Left ventricle myocardium inferior (tissue), 1 donor: Measurements from ENCODE around the gene SORL1-AS1.

Experiments used
- DNase-seq: peaks from one replicate; pipeline ENCODE4 v3.0.0-alpha.2; 2020
- H3K27ac ChIP-seq: fragments of 200-600 bp; replicated peaks from 2 replicates; pipeline ENCODE4 v1.8.0; 2021
- H3K27me3 ChIP-seq: fragments of 200-600 bp; 2 replicates; pipeline ENCODE4 v1.8.0; 2021; ENCODE audit warnings: low read depth
- H3K36me3 ChIP-seq: fragments of 200-600 bp; 2 replicates; pipeline ENCODE4 v1.8.0; 2021
- H3K4me1 ChIP-seq: fragments of 200-600 bp; 2 replicates; pipeline ENCODE4 v1.8.0; 2021
- H3K4me3 ChIP-seq: fragments of 200-600 bp; 2 replicates; pipeline ENCODE4 v1.8.0; 2021; ENCODE audit warnings: mild to moderate bottlenecking, moderate library complexity
- H3K9me3 ChIP-seq: fragments of 200-600 bp; replicated peaks from 2 replicates; pipeline ENCODE4 v1.8.0; 2021
- intact Hi-C: fragments of 100-400 bp; cut with micrococcal nuclease; formaldehyde crosslinking; loops from one replicate; pipeline ENCODE4 v1.11.0; 2022
- TF ChIP-seq, protein P1 (sequence below): fragments of 200-600 bp; IDR thresholded peaks from 2 replicates; pipeline ENCODE4 v1.8.0; 2021; ENCODE audit warnings: antibody characterized with exemption, mild to moderate bottlenecking, borderline replicate concordance
- donor health status: DM: no; HTN: yes; CAD: no; lungs with severe emphysema.

The SORL1-AS1 gene

GRCh38 chr11:121494355-121495099, 41.8 kb upstream of the SORL1-AS1 start:
- H3K27ac ChIP-seq, result no peak overlapping the region
- H3K36me3 ChIP-seq, result no peaks in the 10 kb centered on the region
- intact Hi-C loops, result no loop called here
- no peaks in the 10 kb centered on the region for H3K27me3 ChIP-seq
- H3K9me3 ChIP-seq, result no peaks in the 10 kb centered on the region
- no peak overlapping the region for H3K4me3 ChIP-seq
- no peak for DNase-seq
- TF ChIP-seq, protein P1, sequence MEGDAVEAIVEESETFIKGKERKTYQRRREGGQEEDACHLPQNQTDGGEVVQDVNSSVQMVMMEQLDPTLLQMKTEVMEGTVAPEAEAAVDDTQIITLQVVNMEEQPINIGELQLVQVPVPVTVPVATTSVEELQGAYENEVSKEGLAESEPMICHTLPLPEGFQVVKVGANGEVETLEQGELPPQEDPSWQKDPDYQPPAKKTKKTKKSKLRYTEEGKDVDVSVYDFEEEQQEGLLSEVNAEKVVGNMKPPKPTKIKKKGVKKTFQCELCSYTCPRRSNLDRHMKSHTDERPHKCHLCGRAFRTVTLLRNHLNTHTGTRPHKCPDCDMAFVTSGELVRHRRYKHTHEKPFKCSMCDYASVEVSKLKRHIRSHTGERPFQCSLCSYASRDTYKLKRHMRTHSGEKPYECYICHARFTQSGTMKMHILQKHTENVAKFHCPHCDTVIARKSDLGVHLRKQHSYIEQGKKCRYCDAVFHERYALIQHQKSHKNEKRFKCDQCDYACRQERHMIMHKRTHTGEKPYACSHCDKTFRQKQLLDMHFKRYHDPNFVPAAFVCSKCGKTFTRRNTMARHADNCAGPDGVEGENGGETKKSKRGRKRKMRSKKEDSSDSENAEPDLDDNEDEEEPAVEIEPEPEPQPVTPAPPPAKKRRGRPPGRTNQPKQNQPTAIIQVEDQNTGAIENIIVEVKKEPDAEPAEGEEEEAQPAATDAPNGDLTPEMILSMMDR, result no peak
- H3K4me1 ChIP-seq, result no peaks in the 10 kb centered on the region

DNA sequence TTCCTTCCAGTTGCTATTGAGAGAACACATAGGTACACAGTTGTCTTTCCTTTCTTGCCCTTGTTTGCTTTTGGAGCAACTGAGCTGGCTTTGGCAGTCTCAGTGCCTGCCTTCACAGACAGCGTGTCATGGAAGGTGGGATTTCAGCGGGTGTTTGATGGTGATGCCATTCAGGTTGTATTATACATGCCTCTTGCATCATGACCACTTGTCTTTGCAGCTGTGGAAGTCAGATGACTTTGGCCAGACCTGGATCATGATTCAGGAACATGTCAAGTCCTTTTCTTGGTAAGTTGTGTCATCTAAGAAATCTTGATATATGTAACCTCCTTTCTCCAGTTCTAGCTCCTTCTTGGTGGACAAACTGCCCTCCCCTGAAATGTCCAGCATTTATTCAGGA, 37.1 kb upstream of the SORL1-AS1 start:
- TF ChIP-seq, protein P1, result no peak
- intact Hi-C loops, result no loop called here
- no peaks in the 10 kb centered on the region for H3K27me3 ChIP-seq
- H3K4me1 ChIP-seq, result peaks cover 6% of the 10 kb centered on the region
- H3K27ac ChIP-seq, result no peak overlapping the region
- no peak for DNase-seq
- no peaks in the 10 kb centered on the region for H3K9me3 ChIP-seq
- no peak overlapping the region for H3K4me3 ChIP-seq
- no peaks in the 10 kb centered on the region for H3K36me3 ChIP-seq

DNA sequence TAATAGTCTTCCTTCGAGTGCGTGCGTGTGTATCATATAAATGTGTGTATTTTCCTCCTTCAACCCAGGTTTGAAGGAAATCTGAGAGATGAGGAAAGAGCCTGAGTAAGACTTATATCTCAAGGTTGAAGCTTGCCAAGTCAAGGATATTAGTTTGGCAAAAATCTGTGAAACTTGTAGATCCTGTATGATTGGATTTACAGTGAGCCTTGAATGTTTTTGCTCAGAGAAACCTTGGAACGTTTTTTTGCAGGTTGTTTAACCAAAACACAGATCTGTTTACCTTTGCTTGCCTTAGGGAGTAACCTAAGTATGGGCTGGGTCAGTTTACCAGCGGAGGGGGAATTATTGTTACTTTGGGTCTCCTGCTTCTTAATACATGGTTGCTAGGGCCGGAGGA, 35.9 kb upstream of the SORL1-AS1 start:
- intact Hi-C loops, result no loop called here
- no peaks in the 10 kb centered on the region for H3K36me3 ChIP-seq
- no peaks in the 10 kb centered on the region for H3K27me3 ChIP-seq
- no peak overlapping the region for H3K4me3 ChIP-seq
- H3K4me1 ChIP-seq, result peaks cover 6% of the 10 kb centered on the region
- no peaks in the 10 kb centered on the region for H3K9me3 ChIP-seq
- H3K27ac ChIP-seq, result no peak overlapping the region
- TF ChIP-seq, protein P1, result no peak
- no peak for DNase-seq

DNA sequence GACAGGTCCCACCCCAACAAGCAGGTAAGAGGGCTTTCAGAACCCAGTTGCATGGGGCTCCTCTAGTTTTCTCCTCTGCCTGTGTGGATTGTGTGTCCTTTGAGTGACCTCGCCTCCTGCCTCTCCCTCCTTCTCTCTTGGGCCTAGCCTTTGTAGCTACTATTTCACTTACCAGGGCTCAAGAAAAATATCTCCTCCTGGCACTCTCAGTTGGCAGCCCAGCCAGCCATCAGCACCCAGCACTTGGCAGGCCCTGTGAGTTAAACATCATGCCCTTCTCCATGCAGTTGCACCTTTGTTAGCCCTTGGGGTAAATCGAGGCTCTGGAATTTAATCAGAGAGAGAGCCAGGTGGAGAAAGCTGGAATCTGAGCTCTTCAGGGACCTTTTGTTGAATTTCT, 35.4 kb upstream of the SORL1-AS1 start:
- H3K27ac ChIP-seq, result no peak overlapping the region
- intact Hi-C loops, result no loop called here
- no peak for DNase-seq

DNA sequence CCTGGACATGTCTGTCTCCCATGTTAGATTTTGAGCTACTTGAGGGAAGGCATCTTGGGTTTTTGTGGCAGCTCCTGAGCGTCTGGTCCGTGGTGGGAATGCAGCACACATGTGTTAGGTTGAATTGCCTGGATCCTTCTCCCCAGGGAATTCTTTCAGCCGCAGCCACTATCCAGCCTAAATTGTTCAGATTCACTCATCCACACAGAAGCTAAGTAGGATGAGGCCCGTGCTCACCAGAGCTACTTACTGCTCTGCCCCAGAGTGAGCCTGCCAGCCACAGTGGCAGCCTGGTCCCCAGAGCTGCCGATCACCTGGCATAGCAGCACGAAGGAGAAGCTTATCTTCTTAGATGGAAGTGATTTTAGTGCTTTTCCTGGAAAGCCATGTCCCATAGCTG, 34.4 kb upstream of the SORL1-AS1 start:
- Histone ChIP-seq H3K4me1 (peaks cover 6% of the 10 kb centered on the region), H3K27ac (no peak overlapping the region), H3K4me3 (no peak overlapping the region), H3K36me3 (no peaks in the 10 kb centered on the region), H3K27me3 (no peaks in the 10 kb centered on the region), H3K9me3 (no peaks in the 10 kb centered on the region)
- no peak for DNase-seq
- TF ChIP-seq, protein P1, result no peak
- intact Hi-C loops, result no loop called here

More for the DNA sequence above, 35.4 kb upstream of the SORL1-AS1 start:
- H3K4me3 ChIP-seq, result no peak overlapping the region
- TF ChIP-seq, protein P1, result no peak
- H3K36me3 ChIP-seq, result no peaks in the 10 kb centered on the region
- peaks cover 6% of the 10 kb centered on the region for H3K4me1 ChIP-seq
- H3K9me3 ChIP-seq, result no peaks in the 10 kb centered on the region
- no peaks in the 10 kb centered on the region for H3K27me3 ChIP-seq
